Measurements from ENCODE around the gene GBF1. TPM values are rescaled to one million over a fixed set of nuclear protein-coding genes. Genes with fewer than 3 reads are reported as not detected.

GBF1 gene
- total and polyA plus RNA-seq, 2 donors from 2014 or later = 14.4 to 53.3 TPM

DNA sequence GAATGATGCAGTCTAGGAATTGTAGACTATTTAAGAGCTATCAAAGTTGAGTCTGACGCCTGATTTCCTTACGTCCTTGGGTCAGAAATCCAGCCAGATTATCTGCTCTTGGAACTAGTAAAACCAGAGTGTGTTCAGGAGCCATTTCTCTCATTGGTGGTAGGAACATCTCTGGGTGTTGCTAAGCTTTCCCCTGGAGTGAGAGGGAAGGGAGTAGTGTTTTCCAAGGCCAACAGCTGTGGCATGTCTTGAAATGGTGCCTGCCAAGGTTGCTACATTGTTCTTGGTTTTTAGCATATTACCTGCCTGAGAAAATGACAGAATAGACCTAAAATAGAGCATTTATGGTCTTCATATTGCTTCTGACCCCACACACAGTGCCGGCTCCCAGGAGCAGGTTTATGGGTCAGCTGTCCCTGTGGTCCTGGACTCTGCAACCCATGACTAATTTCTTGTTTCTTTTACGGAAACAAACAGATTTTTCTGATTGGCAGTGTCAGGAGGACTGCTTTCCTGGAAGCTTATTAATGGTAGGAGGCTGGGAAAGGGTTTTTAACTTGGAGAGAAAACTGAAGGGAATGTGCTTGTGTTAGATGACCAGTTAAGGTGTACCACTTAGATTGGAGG is 17.5 kb downstream of the GBF1 start:
- Histone ChIP-seq H3K4me1 (ENCODE audit: control insufficient read depth in 2 of 3, insufficient read depth in 2 of 3, low read depth in 1 of 3, low read length in 3 of 3) (peaks cover 0 to 7% (median 0%) of the 10 kb centered on the region in 3 donors), H3K4me3 (ENCODE audit: low read length in 3 of 3) (no peak overlapping the region), H3K27ac (ENCODE audit: low read depth in 2 of 2, low read length in 2 of 2) (peak overlapping the region in 1 of 2 donors; percentile 43), H3K9ac (ENCODE audit: low read length in 3 of 3) (no peak overlapping the region), H3K36me3 (ENCODE audit: control insufficient read depth in 2 of 3, insufficient read depth in 3 of 3, low read length in 3 of 3) (peaks cover 0 to 20% (median 2%) of the 10 kb centered on the region in 3 donors), H3K9me3 (ENCODE audit: control insufficient read depth in 2 of 3, insufficient read depth in 1 of 3, low read length in 3 of 3) (no peaks in the 10 kb centered on the region), H3K27me3 (ENCODE audit: control insufficient read depth, insufficient read depth, low read length) (no peaks in the 10 kb centered on the region)
- TF ChIP-seq, protein P1, sequence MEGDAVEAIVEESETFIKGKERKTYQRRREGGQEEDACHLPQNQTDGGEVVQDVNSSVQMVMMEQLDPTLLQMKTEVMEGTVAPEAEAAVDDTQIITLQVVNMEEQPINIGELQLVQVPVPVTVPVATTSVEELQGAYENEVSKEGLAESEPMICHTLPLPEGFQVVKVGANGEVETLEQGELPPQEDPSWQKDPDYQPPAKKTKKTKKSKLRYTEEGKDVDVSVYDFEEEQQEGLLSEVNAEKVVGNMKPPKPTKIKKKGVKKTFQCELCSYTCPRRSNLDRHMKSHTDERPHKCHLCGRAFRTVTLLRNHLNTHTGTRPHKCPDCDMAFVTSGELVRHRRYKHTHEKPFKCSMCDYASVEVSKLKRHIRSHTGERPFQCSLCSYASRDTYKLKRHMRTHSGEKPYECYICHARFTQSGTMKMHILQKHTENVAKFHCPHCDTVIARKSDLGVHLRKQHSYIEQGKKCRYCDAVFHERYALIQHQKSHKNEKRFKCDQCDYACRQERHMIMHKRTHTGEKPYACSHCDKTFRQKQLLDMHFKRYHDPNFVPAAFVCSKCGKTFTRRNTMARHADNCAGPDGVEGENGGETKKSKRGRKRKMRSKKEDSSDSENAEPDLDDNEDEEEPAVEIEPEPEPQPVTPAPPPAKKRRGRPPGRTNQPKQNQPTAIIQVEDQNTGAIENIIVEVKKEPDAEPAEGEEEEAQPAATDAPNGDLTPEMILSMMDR (IDR thresholded peaks at IDR 0.05; ENCODE audit: borderline replicate concordance, extremely low read depth, insufficient read depth) = no peak
- FAIRE-seq = no peak
- no peak for DNase-seq
- intact Hi-C loops (cut with DNase I) = no loop called here

DNA sequence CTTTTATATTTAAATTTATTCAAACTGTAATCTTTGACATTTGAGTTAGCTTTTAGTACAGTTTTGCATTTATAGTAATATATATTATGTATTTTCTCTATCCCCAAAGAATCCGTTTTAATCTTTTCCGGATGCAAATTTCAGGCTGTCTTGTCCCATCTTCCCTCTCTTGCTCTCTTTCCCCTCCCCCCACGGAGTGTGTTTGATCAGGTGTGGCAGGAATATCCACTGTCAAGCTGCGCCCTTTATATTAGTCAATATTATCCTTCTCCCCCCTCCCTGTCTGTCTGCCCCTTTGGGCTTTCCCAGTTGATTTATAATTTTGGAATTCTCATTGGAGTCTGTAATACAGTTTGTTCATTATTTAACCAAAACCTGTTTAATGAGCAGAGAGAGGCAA is 19.0 kb downstream of the GBF1 start:
- intact Hi-C loops (cut with DNase I) = no loop called here

GRCh38 chr10:102266670-102267069 is 21.3 kb downstream of the GBF1 start:
- H3K4me1 ChIP-seq (ENCODE audit: control insufficient read depth in 2 of 3, insufficient read depth in 2 of 3, low read depth in 1 of 3, low read length in 3 of 3) = peaks cover 0 to 14% (median 3%) of the 10 kb centered on the region in 3 donors
- no peak overlapping the region for H3K4me3 ChIP-seq (ENCODE audit: low read length in 3 of 3)
- FAIRE-seq = no peak
- no peaks in the 10 kb centered on the region for H3K9me3 ChIP-seq (ENCODE audit: control insufficient read depth in 2 of 3, insufficient read depth in 1 of 3, low read length in 3 of 3)
- H3K27ac ChIP-seq (ENCODE audit: low read depth in 2 of 2, low read length in 2 of 2) = no peak overlapping the region
- intact Hi-C loops (cut with DNase I) = no loop called here
- TF ChIP-seq, protein P1 (IDR thresholded peaks at IDR 0.05; ENCODE audit: borderline replicate concordance, extremely low read depth, insufficient read depth) = no peak
- H3K36me3 ChIP-seq (ENCODE audit: control insufficient read depth in 2 of 3, insufficient read depth in 3 of 3, low read length in 3 of 3) = peaks cover 0 to 5% (median 2%) of the 10 kb centered on the region in 3 donors
- DNase-seq = no peak
- no peaks in the 10 kb centered on the region for H3K27me3 ChIP-seq (ENCODE audit: control insufficient read depth, insufficient read depth, low read length)
- no peak overlapping the region for H3K9ac ChIP-seq (ENCODE audit: low read length in 3 of 3)

More for the DNA sequence above, 19.0 kb downstream of the GBF1 start:
- no peak for DNase-seq
- peaks cover 0 to 17% (median 2%) of the 10 kb centered on the region in 3 donors for H3K36me3 ChIP-seq (ENCODE audit: control insufficient read depth in 2 of 3, insufficient read depth in 3 of 3, low read length in 3 of 3)
- FAIRE-seq = no peak
- no peaks in the 10 kb centered on the region for H3K27me3 ChIP-seq (ENCODE audit: control insufficient read depth, insufficient read depth, low read length)
- no peaks in the 10 kb centered on the region for H3K9me3 ChIP-seq (ENCODE audit: control insufficient read depth in 2 of 3, insufficient read depth in 1 of 3, low read length in 3 of 3)
- no peak overlapping the region for H3K4me3 ChIP-seq (ENCODE audit: low read length in 3 of 3)
- H3K4me1 ChIP-seq (ENCODE audit: control insufficient read depth in 2 of 3, insufficient read depth in 2 of 3, low read depth in 1 of 3, low read length in 3 of 3) = peaks cover 0 to 14% (median 3%) of the 10 kb centered on the region in 3 donors
- H3K27ac ChIP-seq (ENCODE audit: low read depth in 2 of 2, low read length in 2 of 2) = no peak overlapping the region
- TF ChIP-seq, protein P1 (IDR thresholded peaks at IDR 0.05; ENCODE audit: borderline replicate concordance, extremely low read depth, insufficient read depth) = no peak
- no peak overlapping the region for H3K9ac ChIP-seq (ENCODE audit: low read length in 3 of 3)

Measured in kidney (tissue), 14 donors.